Mesothelial cell of epicardium (in vitro differentiated cells): ENCODE data around the gene MYCL. TPM values are rescaled to one million over a fixed set of nuclear protein-coding genes. Genes with fewer than 3 reads are reported as not detected.
A peak's percentile ranks its signal among the peaks of the same experiment; 100 is the strongest.

Experiments
- DNase-seq, 2 experiments: peaks; one replicate each; pipeline ENCODE4 v3.0.0; 2021; ENCODE audit warnings: low spot score in 2 of 2; ENCODE audit not compliant: unreplicated experiment in 2 of 2
- H3K27ac Mint-ChIP-seq: 2 replicates; pipeline ENCODE4 v1.8.0; 2021; ENCODE audit warnings: mixed read lengths
- H3K27me3 Mint-ChIP-seq: 2 replicates; pipeline ENCODE4 v1.8.0; 2021; ENCODE audit warnings: low read depth, mixed read lengths
- H3K36me3 Mint-ChIP-seq: 2 replicates; pipeline ENCODE4 v1.8.0; 2021; ENCODE audit warnings: mixed read lengths
- H3K4me1 Mint-ChIP-seq: 2 replicates; pipeline ENCODE4 v1.8.0; 2021; ENCODE audit warnings: mixed read lengths
- H3K4me3 Mint-ChIP-seq: 2 replicates; pipeline ENCODE4 v1.8.0; 2021; ENCODE audit warnings: mild to moderate bottlenecking, moderate library complexity, mixed read lengths
- H3K9me3 Mint-ChIP-seq: 2 replicates; pipeline ENCODE4 v1.8.0; 2021; ENCODE audit warnings: mixed read lengths
- total RNA-seq: library from RNA; stranded (reverse); gene quantifications from 3 replicates; pipeline ENCODE4 v1.2.1, GENCODE V29; 2021
- TF ChIP-seq, protein P1 (sequence below): fragments of 200-600 bp; sonication (generic); IDR thresholded peaks from one replicate; pipeline ENCODE4 v1.5.0; 2021; ENCODE audit warnings: antibody characterized with exemption; ENCODE audit not compliant: unreplicated experiment

Gene MYCL
- total RNA-seq, 1 donor from 2014 or later, result 25.0 TPM

DNA sequence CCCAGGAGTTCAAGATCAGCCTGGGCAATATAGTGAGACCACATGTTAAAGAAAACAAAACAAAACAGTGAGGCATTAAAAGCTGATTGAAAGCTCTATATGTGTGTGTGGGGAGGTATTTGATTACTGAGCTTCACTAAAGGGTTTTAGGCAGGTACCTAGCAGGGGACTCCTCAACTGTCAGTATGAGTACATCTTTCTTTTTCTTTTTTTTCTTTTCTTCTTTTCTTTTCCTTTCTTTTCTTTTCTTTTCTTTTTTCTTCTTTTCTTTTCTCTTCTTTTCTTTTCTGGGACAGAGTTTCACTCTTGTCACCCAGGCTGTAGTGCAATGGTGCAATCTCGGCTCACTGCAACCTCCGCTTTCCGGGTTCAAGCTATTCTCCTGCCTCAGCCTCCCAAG lies 8.5 kb upstream of the MYCL start:
- Mint-ChIP-seq H3K36me3 (no peaks in the 10 kb centered on the region), H3K4me3 (no peak overlapping the region), H3K9me3 (peaks cover 14% of the 10 kb centered on the region), H3K4me1 (no peaks in the 10 kb centered on the region), H3K27ac (no peak overlapping the region), H3K27me3 (peaks cover 2% of the 10 kb centered on the region)
- TF ChIP-seq, protein P1, sequence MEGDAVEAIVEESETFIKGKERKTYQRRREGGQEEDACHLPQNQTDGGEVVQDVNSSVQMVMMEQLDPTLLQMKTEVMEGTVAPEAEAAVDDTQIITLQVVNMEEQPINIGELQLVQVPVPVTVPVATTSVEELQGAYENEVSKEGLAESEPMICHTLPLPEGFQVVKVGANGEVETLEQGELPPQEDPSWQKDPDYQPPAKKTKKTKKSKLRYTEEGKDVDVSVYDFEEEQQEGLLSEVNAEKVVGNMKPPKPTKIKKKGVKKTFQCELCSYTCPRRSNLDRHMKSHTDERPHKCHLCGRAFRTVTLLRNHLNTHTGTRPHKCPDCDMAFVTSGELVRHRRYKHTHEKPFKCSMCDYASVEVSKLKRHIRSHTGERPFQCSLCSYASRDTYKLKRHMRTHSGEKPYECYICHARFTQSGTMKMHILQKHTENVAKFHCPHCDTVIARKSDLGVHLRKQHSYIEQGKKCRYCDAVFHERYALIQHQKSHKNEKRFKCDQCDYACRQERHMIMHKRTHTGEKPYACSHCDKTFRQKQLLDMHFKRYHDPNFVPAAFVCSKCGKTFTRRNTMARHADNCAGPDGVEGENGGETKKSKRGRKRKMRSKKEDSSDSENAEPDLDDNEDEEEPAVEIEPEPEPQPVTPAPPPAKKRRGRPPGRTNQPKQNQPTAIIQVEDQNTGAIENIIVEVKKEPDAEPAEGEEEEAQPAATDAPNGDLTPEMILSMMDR, result no peak
- DNase-seq, result no peak

DNA sequence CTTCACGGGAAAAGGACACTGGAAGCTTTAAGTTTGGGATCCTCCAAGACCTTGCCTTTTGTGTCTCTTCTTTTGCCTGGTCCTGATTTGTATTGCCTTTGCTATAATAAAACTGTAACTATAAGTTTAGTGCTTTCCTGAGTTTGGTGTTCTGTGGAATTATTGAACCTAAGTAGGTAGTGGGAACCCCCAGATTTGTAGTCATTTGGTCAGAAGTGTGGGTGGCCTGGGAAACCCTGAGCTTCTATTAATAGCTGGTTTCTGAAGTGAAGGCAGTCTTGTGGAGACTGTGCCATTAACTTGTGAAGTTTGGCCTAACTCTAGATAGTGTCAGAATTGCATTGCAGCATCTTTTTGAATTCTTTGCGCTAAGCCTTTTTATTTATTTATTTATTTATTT lies 6.8 kb upstream of the MYCL start:
- Mint-ChIP-seq H3K4me3 (no peak overlapping the region), H3K4me1 (no peaks in the 10 kb centered on the region), H3K27ac (no peak overlapping the region), H3K36me3 (no peaks in the 10 kb centered on the region), H3K27me3 (peaks cover 6% of the 10 kb centered on the region), H3K9me3 (peaks cover 14% of the 10 kb centered on the region)
- TF ChIP-seq, protein P1, result no peak
- no peak for DNase-seq

- H3K4me3 Mint-ChIP-seq, result no peak overlapping the region
- DNase-seq, result no peak
- peaks cover 14% of the 10 kb centered on the region for H3K9me3 Mint-ChIP-seq
- H3K27me3 Mint-ChIP-seq, result peaks cover 14% of the 10 kb centered on the region
- H3K27ac Mint-ChIP-seq, result no peak overlapping the region
- H3K4me1 Mint-ChIP-seq, result no peaks in the 10 kb centered on the region
- TF ChIP-seq, protein P1, result no peak
- no peaks in the 10 kb centered on the region for H3K36me3 Mint-ChIP-seq
These were observed 6.1 kb upstream of the MYCL start for GRCh38 chr1:39907528-39908453.

DNA sequence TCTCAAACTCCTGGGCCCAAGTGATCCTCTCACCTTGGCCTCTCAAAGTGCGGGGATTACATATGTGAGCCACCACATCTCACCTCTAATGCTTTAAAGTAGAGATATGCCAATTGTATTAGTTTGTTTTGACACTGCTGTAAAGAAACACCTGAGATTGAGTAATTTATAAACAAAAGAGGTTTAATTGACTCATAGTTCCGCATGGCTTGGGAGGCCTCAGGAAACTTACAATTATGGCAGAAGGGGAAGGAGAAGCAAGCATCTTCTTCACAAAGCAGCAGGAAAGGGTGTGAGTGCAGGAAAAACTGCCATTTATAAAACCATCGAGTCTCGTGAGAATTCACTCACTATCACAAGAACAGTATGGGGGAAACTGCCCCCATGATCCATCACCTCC lies 3.5 kb upstream of the MYCL start:
- Mint-ChIP-seq H3K4me1 (peaks cover 5% of the 10 kb centered on the region), H3K27me3 (peaks cover 21% of the 10 kb centered on the region), H3K36me3 (no peaks in the 10 kb centered on the region), H3K4me3 (no peak overlapping the region), H3K9me3 (peaks cover 14% of the 10 kb centered on the region), H3K27ac (no peak overlapping the region)
- DNase-seq, result no peak
- TF ChIP-seq, protein P1, result no peak

- no peaks in the 10 kb centered on the region for H3K36me3 Mint-ChIP-seq
- H3K27me3 Mint-ChIP-seq, result peaks cover 23% of the 10 kb centered on the region
- TF ChIP-seq, protein P1, result no peak
- peak overlapping the region; percentile 73 for H3K4me3 Mint-ChIP-seq
- H3K9me3 Mint-ChIP-seq, result peaks cover 2% of the 10 kb centered on the region
- H3K4me1 Mint-ChIP-seq, result peaks cover 31% of the 10 kb centered on the region
- peak overlapping the region; percentile 47 for H3K27ac Mint-ChIP-seq
- DNase-seq, result no peak
These were observed 717 bp upstream of the MYCL start for GRCh38 chr1:39902460-39902807.

DNA sequence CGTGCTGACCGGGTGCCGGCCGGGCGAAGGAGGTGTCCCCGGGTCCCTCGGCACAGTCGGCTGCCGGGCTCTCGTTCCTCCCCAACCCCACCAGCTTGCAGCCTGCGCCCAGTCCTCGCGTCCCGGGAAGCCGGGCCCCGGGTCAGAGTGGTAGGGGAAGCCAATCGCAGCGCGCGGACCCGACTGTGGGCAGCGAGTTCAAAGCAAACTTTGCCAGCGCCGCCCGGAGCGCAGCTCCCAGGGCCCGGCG lies 328 bp downstream of the MYCL start:
- DNase-seq, result peak; percentile 34 to 68
- peak overlapping the region; percentile 83 for H3K4me3 Mint-ChIP-seq
- TF ChIP-seq, protein P1, result no peak
- H3K4me1 Mint-ChIP-seq, result peaks cover 31% of the 10 kb centered on the region
- no peak overlapping the region for H3K27ac Mint-ChIP-seq
- H3K27me3 Mint-ChIP-seq, result peaks cover 23% of the 10 kb centered on the region
- H3K9me3 Mint-ChIP-seq, result no peaks in the 10 kb centered on the region
- no peaks in the 10 kb centered on the region for H3K36me3 Mint-ChIP-seq
